T-cell (primary cell): ENCODE results near the gene GPR157. TPM values are rescaled to one million over a fixed set of nuclear protein-coding genes. Genes with fewer than 3 reads are reported as not detected.

Source experiments
- ATAC-seq, 4 experiments: fragments of 200-7000 bp in 3 of 4; fragments of 150-1000 bp in 1 of 4; cut with Tn5 transposase; replicated peaks in 1 of 4; 1 replicate in 3 of 4; 2 replicates in 1 of 4; pipeline ENCODE4 v1.10.0; 2021; ENCODE audit warnings: moderate library complexity in 3 of 4, mild to moderate bottlenecking in 2 of 4, moderate number of reproducible peaks in 1 of 4
- CTCF ChIA-PET, 2 donors: fragments of 300-600 bp; sonication (Branson Sonifier 250); formaldehyde crosslinking; loops; one replicate each; lab custom pipeline; 2022; ENCODE audit warnings: antibody characterized with exemption in 2 of 2; lab: Charles Lee
- POLR2A ChIA-PET, 2 donors: fragments of 300-600 bp; sonication (Branson Sonifier 250); formaldehyde crosslinking; loops; one replicate each; lab custom pipeline; 2022; ENCODE audit warnings: antibody characterized with exemption in 2 of 2; lab: Charles Lee
- DNase-seq, 35 experiments: peaks; one replicate each; pipeline versions ENCODE4 v3.0.0 to v3.0.0-alpha.2; 2013 to 2023
- H3K27ac ChIP-seq: one replicate; pipeline ENCODE4 v1.5.1; 2013; ENCODE audit warnings: low read length
- H3K27me3 ChIP-seq, 2 experiments: replicated peaks in 1 of 2; 1 replicate in 1 of 2; 2 replicates in 1 of 2; pipeline versions ENCODE4 v1.6.1 to v1.7.0; 2013; ENCODE audit warnings: low read length in 1 of 2, mixed read lengths in 1 of 2; ENCODE audit not compliant: control insufficient read depth in 2 of 2, insufficient read depth in 2 of 2; ENCODE audit errors: extremely low read depth in 1 of 2
- H3K36me3 ChIP-seq, 2 donors: 1 replicate in 1 of 2; 2 replicates in 1 of 2; pipeline versions ENCODE4 v1.6.1 to v1.7.0; 2013; ENCODE audit warnings: low read length in 1 of 2; ENCODE audit not compliant: control insufficient read depth in 2 of 2, insufficient read depth in 1 of 2; ENCODE audit errors: extremely low read depth in 1 of 2
- H3K4me1 ChIP-seq, 2 experiments: 1 replicate in 1 of 2; 2 replicates in 1 of 2; pipeline versions ENCODE4 v1.6.1 to v1.7.0; 2013; ENCODE audit warnings: low read length in 2 of 2, mixed read lengths in 1 of 2; ENCODE audit not compliant: insufficient read depth in 2 of 2, control insufficient read depth in 1 of 2; ENCODE audit errors: extremely low read depth in 1 of 2
- H3K4me3 ChIP-seq, 2 donors: 1 replicate in 1 of 2; 2 replicates in 1 of 2; pipeline versions ENCODE4 v1.5.1 to v1.7.0; 2013; ENCODE audit warnings: mild to moderate bottlenecking in 2 of 2, low read length in 1 of 2, moderate library complexity in 1 of 2; ENCODE audit not compliant: control insufficient read depth in 1 of 2; ENCODE audit errors: extremely low read depth in 1 of 2
- H3K9me3 ChIP-seq: 2 replicates; pipeline ENCODE4 v1.7.0; 2013
- H3K27ac Mint-ChIP-seq, 2 donors: one replicate each; pipeline ENCODE4 v1.8.0; 2020 to 2021; ENCODE audit warnings: mild to moderate bottlenecking in 2 of 2, mixed read lengths in 2 of 2
- H3K27me3 Mint-ChIP-seq, 2 donors: one replicate each; pipeline ENCODE4 v1.8.0; 2021 to 2022; ENCODE audit warnings: mixed read lengths in 2 of 2
- H3K36me3 Mint-ChIP-seq: one replicate; pipeline ENCODE4 v1.8.0; 2021; ENCODE audit warnings: mixed read lengths
- H3K4me1 Mint-ChIP-seq, 3 donors: one replicate each; pipeline ENCODE4 v1.8.0; 2020 to 2022; ENCODE audit warnings: mixed read lengths in 3 of 3, mild to moderate bottlenecking in 1 of 3
- H3K4me3 Mint-ChIP-seq, 3 donors: one replicate each; pipeline ENCODE4 v1.8.0; 2020 to 2022; ENCODE audit warnings: mild to moderate bottlenecking in 3 of 3, mixed read lengths in 3 of 3, moderate library complexity in 3 of 3
- H3K9me3 Mint-ChIP-seq, 3 donors: one replicate each; pipeline ENCODE4 v1.8.0; 2020 to 2022; ENCODE audit warnings: mixed read lengths in 3 of 3
- WGBS: methylation state at CpG from one replicate; pipeline ENCODE4 v1.1.5; 2013; ENCODE audit warnings: missing lambda C conversion rate; ENCODE audit not compliant: insufficient coverage; 5-methylcytosine and 5-hydroxymethylcytosine counted together
- total RNA-seq, 35 experiments: library from RNA in 6 of 35; stranded (reverse) in 6 of 35; fragments of 120-200 nt in 1 of 35; gene quantifications; one replicate each; pipeline versions ENCODE4 v1.2.1 to v1.2.4 and lab custom pipeline; 2013 to 2026

Gene GPR157
- total RNA-seq, 5 donors from 2014 or later (not counting 1 experiment from before 2014, with no cell fraction given): 7.1 to 10.7 (median 8.9) TPM

- H3K27me3 ChIP-seq: no peaks in the 10 kb centered on the region
- H3K9me3 ChIP-seq: no peaks in the 10 kb centered on the region
- no peak for DNase-seq
- ChIA-PET CTCF (interaction anchor here in 1 of 2 donors (0.7 kb wide), 1 partner anchor 103 kb away, joined by 3 read pairs; no protein-coding TSS in a partner anchor), POLR2A (no interaction called here)
- no peaks in the 10 kb centered on the region for H3K9me3 Mint-ChIP-seq
- no peak overlapping the region for H3K27ac Mint-ChIP-seq
- ATAC-seq: no peak
- peaks cover 22% of the 10 kb centered on the region for H3K36me3 Mint-ChIP-seq
- peaks cover 0 to 6% of the 10 kb centered on the region in 2 experiments for H3K4me1 ChIP-seq
- no peak overlapping the region for H3K4me3 ChIP-seq
- peaks cover 4 to 5% of the 10 kb centered on the region in 2 donors for H3K36me3 ChIP-seq
- H3K27ac ChIP-seq: no peak overlapping the region
- no peak overlapping the region for H3K4me3 Mint-ChIP-seq
- H3K4me1 Mint-ChIP-seq: no peaks in the 10 kb centered on the region
- H3K27me3 Mint-ChIP-seq: no peaks in the 10 kb centered on the region
- WGBS: 79% methylated on average over 8 of the region's 12 CpGs
Measured at GRCh38 chr1:9108056-9108665, 20.7 kb downstream of the GPR157 start.

GRCh38 chr1:9107136-9107535, 21.8 kb downstream of the GPR157 start:
- Mint-ChIP-seq H3K27ac (no peak overlapping the region), H3K36me3 (peaks cover 27% of the 10 kb centered on the region), H3K27me3 (no peaks in the 10 kb centered on the region), H3K4me3 (no peak overlapping the region), H3K4me1 (no peaks in the 10 kb centered on the region), H3K9me3 (no peaks in the 10 kb centered on the region)
- Histone ChIP-seq H3K4me1 (peaks cover 0 to 6% of the 10 kb centered on the region in 2 experiments), H3K9me3 (no peaks in the 10 kb centered on the region), H3K27ac (no peak overlapping the region), H3K36me3 (peaks cover 4 to 5% of the 10 kb centered on the region in 2 donors), H3K27me3 (no peaks in the 10 kb centered on the region), H3K4me3 (no peak overlapping the region)
- 77% methylated on average over 2 of the region's 4 CpGs for WGBS
- POLR2A ChIA-PET: no interaction called here
- CTCF ChIA-PET: interaction anchor here in 1 of 2 donors (0.6 kb wide), 1 partner anchor 140 kb away, joined by 3 read pairs; no protein-coding TSS in a partner anchor
- DNase-seq (no peak), ATAC-seq (no peak)

DNA sequence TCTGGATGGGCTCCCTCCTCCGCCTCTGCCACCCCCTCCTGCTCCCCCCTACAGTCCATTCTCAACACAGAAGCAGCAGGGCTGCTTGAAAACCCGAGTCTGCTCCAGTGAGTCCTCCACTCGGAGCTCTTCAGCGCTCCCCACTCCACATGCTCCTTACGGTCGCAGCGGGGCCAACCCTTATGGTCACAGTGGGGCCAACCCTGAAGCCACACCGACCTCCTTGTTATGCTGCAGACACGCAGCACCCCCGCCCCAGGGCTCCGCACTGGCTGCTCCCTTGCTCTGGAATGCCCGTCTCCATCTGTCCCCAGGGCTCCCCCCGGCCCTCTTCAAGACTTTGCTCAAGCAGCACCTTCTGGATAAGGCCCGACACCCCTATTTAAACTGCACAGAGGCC, 22.6 kb downstream of the GPR157 start:
- 86% methylated on average over 14 of the region's 14 CpGs for WGBS
- H3K36me3 ChIP-seq: peaks cover 4 to 5% of the 10 kb centered on the region in 2 donors
- Mint-ChIP-seq H3K27ac (no peak overlapping the region), H3K36me3 (peaks cover 27% of the 10 kb centered on the region), H3K4me1 (no peaks in the 10 kb centered on the region), H3K4me3 (no peak overlapping the region), H3K27me3 (no peaks in the 10 kb centered on the region), H3K9me3 (no peaks in the 10 kb centered on the region)
- H3K4me1 ChIP-seq: peaks cover 0 to 6% of the 10 kb centered on the region in 2 experiments
- H3K4me3 ChIP-seq: no peak overlapping the region
- ATAC-seq: no peak
- H3K9me3 ChIP-seq: no peaks in the 10 kb centered on the region
- POLR2A ChIA-PET: no interaction called here
- no peaks in the 10 kb centered on the region for H3K27me3 ChIP-seq
- CTCF ChIA-PET: no interaction called here
- no peak overlapping the region for H3K27ac ChIP-seq
- no peak for DNase-seq

GRCh38 chr1:9105336-9105867, 23.5 kb downstream of the GPR157 start:
- 93% methylated on average over 18 of the region's 22 CpGs for WGBS
- Mint-ChIP-seq H3K4me3 (no peak overlapping the region), H3K9me3 (no peaks in the 10 kb centered on the region), H3K27ac (no peak overlapping the region), H3K4me1 (no peaks in the 10 kb centered on the region), H3K36me3 (peaks cover 24% of the 10 kb centered on the region), H3K27me3 (no peaks in the 10 kb centered on the region)
- H3K9me3 ChIP-seq: no peaks in the 10 kb centered on the region
- H3K4me3 ChIP-seq: no peak overlapping the region
- H3K36me3 ChIP-seq: peaks cover 0 to 5% of the 10 kb centered on the region in 2 donors
- no peak overlapping the region for H3K27ac ChIP-seq
- ChIA-PET POLR2A (no interaction called here), CTCF (interaction anchor here in 1 of 2 donors (0.6 kb wide), 1 partner anchor 391 kb away, joined by 9 read pairs; no protein-coding TSS in a partner anchor)
- no peaks in the 10 kb centered on the region for H3K27me3 ChIP-seq
- DNase-seq (no peak), ATAC-seq (no peak)
- H3K4me1 ChIP-seq: peaks cover 0 to under 1% of the 10 kb centered on the region in 2 experiments

DNA sequence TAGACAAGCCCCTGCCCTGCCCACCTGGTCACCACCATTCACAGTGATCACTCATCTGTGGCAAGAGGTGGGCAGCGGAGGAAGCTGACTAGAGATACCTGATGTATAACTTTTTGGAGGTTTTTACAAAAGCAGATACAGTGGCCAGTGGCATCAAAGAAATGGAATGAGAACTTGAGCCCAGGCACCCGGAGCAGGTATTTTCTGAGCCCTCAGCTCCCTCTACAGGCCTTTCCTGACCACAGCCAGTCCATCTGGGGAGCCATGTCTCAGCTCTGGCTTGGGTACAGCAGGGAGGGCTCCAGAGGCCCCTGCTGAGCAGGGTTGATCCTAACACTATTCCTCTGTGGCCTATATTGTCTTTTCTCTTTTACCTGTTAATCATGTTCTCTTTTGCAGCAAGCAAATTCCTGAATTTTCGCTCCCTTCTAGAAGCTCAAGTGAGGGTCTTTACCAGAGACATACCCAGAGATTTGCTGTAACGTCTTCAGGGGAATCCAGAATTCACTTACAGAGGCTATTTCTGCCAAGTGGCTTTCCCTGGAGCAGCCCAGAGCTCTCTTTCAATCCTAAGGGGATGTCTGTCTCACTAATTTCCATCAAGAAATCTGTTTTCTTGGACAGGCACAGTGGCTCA, 27.3 kb downstream of the GPR157 start:
- ATAC-seq: peak in 1 of 4 experiments; percentile 46
- Histone ChIP-seq H3K4me1 (no peaks in the 10 kb centered on the region), H3K36me3 (peaks cover 0 to 3% of the 10 kb centered on the region in 2 donors), H3K4me3 (no peak overlapping the region), H3K27ac (no peak overlapping the region), H3K27me3 (no peaks in the 10 kb centered on the region), H3K9me3 (no peaks in the 10 kb centered on the region)
- Mint-ChIP-seq H3K4me1 (no peaks in the 10 kb centered on the region), H3K27me3 (no peaks in the 10 kb centered on the region), H3K27ac (no peak overlapping the region), H3K4me3 (no peak overlapping the region), H3K9me3 (no peaks in the 10 kb centered on the region), H3K36me3 (peaks cover 16% of the 10 kb centered on the region)
- ChIA-PET CTCF (interaction anchor here in 1 of 2 donors (1.1 kb wide), 1 partner anchor 9 kb away, joined by 3 read pairs; no protein-coding TSS in a partner anchor), POLR2A (no interaction called here)
- DNase-seq: peak in 1 of 35 experiments; percentile 13
- 51% methylated on average over 2 of the region's 4 CpGs for WGBS

GRCh38 chr1:9100471-9101043, 28.3 kb downstream of the GPR157 start:
- no peaks in the 10 kb centered on the region for H3K4me1 ChIP-seq
- peaks cover 0 to 3% of the 10 kb centered on the region in 2 donors for H3K36me3 ChIP-seq
- H3K4me3 ChIP-seq: no peak overlapping the region
- Mint-ChIP-seq H3K9me3 (no peaks in the 10 kb centered on the region), H3K4me3 (no peak overlapping the region), H3K36me3 (peaks cover 13% of the 10 kb centered on the region), H3K4me1 (no peaks in the 10 kb centered on the region), H3K27ac (no peak overlapping the region), H3K27me3 (no peaks in the 10 kb centered on the region)
- ChIA-PET CTCF (no interaction called here), POLR2A (no interaction called here)
- no peaks in the 10 kb centered on the region for H3K27me3 ChIP-seq
- ATAC-seq: no peak
- H3K9me3 ChIP-seq: no peaks in the 10 kb centered on the region
- WGBS: 90% methylated on average over 2 of the region's 8 CpGs
- DNase-seq: no peak
- H3K27ac ChIP-seq: no peak overlapping the region
